BLaER1 (cell line): ENCODE measurements around the gene UFD1.

Source experiments
- H3K27ac ChIP-seq: shearing (Covaris generic); formaldehyde crosslinking; 2 replicates; pipeline ENCODE4 v1.8.1; 2022
- H3K27me3 ChIP-seq: shearing (Covaris generic); formaldehyde crosslinking; 2 replicates; pipeline ENCODE4 v1.8.1; 2022
- H3K36me3 ChIP-seq: shearing (Covaris generic); formaldehyde crosslinking; 2 replicates; pipeline ENCODE4 v1.8.1; 2022
- H3K4me1 ChIP-seq: shearing (Covaris generic); formaldehyde crosslinking; 2 replicates; pipeline ENCODE4 v1.8.1; 2022
- H3K4me2 ChIP-seq: shearing (Covaris generic); formaldehyde crosslinking; 2 replicates; pipeline ENCODE4 v1.8.1; 2022
- H3K4me3 ChIP-seq: shearing (Covaris generic); formaldehyde crosslinking; 2 replicates; pipeline ENCODE4 v1.8.1; 2022
- H3K9ac ChIP-seq: shearing (Covaris generic); formaldehyde crosslinking; 2 replicates; pipeline ENCODE4 v1.8.1; 2022
- H3K9me3 ChIP-seq: shearing (Covaris generic); formaldehyde crosslinking; 2 replicates; pipeline ENCODE4 v1.8.1; 2022
- H4K20me1 ChIP-seq: shearing (Covaris generic); formaldehyde crosslinking; 2 replicates; pipeline ENCODE4 v1.8.1; 2022
- Cebpa-rat ChIP-seq: shearing (Covaris generic); IDR thresholded peaks from 2 replicates; pipeline ENCODE4 v1.8.1; 2022

UFD1 gene

GRCh38 chr22:19517171-19517500 is 38.1 kb upstream of the UFD1 start:
- no peak overlapping the region for H3K4me3 ChIP-seq
- H3K27me3 ChIP-seq, result peaks cover 4% of the 10 kb centered on the region
- no peaks in the 10 kb centered on the region for H3K4me1 ChIP-seq
- no peaks in the 10 kb centered on the region for H3K9me3 ChIP-seq
- peaks cover 9% of the 10 kb centered on the region; the same call in 1 of the 2 replicates for H4K20me1 ChIP-seq
- no peak overlapping the region for H3K9ac ChIP-seq
- TF ChIP-seq Cebpa-rat, result no peak
- H3K4me2 ChIP-seq, result no peak overlapping the region
- peaks cover 100% of the 10 kb centered on the region for H3K36me3 ChIP-seq
- no peak overlapping the region for H3K27ac ChIP-seq

DNA sequence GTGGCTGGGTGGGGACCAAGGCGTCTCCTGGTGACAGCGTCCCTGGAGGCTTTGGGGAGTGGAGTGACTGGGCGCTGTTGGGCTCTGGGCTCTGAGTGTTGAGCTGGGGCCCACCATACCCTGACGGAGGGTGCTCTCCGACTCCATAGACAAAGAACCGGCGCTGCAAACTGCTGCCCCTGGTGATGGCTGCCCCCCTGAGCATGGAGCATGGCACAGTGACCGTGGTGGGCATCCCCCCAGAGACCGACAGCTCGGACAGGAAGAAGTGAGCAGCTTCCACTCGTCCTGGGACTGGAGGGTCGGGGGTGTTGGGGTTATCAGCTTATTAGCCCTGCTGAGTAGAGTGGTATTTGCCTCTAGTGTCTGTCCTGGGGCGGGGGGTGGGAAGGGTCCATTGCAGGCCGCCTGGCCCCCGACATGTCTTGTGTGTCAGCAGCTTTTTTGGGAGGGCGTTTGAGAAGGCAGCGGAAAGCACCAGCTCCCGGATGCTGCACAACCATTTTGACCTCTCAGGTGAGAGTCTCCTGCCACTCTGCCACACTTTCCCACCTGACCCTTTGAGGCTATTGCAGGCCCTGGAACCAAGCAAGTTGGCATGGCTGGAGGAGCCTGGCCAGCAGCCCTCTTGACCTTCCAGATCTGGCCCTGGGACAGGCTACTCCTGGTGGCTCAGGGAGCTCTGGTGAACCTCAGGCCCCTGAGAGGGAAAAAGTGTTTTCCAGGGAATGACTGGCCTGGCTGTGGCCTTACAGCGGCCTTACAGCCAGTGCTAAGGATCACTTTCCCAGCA is 37.6 kb upstream of the UFD1 start:
- no peak overlapping the region for H3K9ac ChIP-seq
- H3K4me2 ChIP-seq, result no peak overlapping the region
- H3K4me1 ChIP-seq, result no peaks in the 10 kb centered on the region
- no peaks in the 10 kb centered on the region for H3K9me3 ChIP-seq
- peaks cover 3% of the 10 kb centered on the region; the same call in 1 of the 2 replicates for H4K20me1 ChIP-seq
- no peaks in the 10 kb centered on the region for H3K27me3 ChIP-seq
- peaks cover 100% of the 10 kb centered on the region for H3K36me3 ChIP-seq
- no peak overlapping the region for H3K4me3 ChIP-seq
- no peak for TF ChIP-seq Cebpa-rat
- H3K27ac ChIP-seq, result no peak overlapping the region

GRCh38 chr22:19515654-19516377 is 36.8 kb upstream of the UFD1 start:
- Histone ChIP-seq H3K36me3 (peaks cover 100% of the 10 kb centered on the region), H3K27ac (no peak overlapping the region), H4K20me1 (no peaks in the 10 kb centered on the region), H3K4me1 (no peaks in the 10 kb centered on the region), H3K9ac (no peak overlapping the region), H3K4me2 (no peak overlapping the region), H3K27me3 (no peaks in the 10 kb centered on the region), H3K9me3 (no peaks in the 10 kb centered on the region), H3K4me3 (no peak overlapping the region)
- no peak for TF ChIP-seq Cebpa-rat

DNA sequence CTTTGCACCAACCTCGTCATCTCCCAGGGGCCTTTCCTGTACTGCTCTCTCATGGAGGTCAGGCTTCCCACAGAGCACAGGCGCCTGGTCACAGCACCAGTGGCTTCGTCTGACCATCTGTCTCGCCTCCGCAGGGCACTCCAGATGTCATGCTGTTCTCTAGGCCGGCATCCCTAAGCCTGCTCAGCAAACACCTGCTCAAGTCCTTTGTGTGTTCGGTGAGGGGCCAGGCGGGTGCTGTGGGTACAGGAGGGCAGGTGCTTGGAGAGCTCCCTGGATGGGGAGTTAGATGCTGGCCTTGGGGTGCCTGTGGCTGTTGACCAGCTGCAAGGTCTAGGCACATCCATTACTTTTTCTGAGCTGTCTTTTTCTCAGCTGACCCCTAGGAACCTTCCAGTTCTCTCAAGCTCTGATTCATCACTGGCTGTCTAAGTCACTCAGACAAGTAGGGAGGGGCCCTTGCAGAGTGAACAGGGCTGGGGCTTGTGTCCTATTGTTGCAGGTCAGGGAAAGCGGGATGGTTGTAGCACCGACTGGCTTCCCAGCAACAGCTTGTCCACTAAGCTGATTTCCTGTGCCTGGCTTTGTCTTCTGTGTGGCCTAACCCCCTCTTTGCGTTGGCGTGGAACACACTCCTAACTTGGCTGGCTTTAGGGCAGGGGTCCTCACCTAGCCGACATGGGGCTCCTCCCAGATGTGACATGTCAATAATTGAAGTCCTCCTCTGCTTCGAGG is 36.0 kb upstream of the UFD1 start:
- Histone ChIP-seq H3K4me1 (no peaks in the 10 kb centered on the region), H3K9ac (no peak overlapping the region), H3K36me3 (peaks cover 100% of the 10 kb centered on the region), H3K4me2 (no peak overlapping the region), H3K27ac (no peak overlapping the region), H3K27me3 (no peaks in the 10 kb centered on the region), H3K9me3 (no peaks in the 10 kb centered on the region), H3K4me3 (no peak overlapping the region), H4K20me1 (no peaks in the 10 kb centered on the region)
- no peak for TF ChIP-seq Cebpa-rat

DNA sequence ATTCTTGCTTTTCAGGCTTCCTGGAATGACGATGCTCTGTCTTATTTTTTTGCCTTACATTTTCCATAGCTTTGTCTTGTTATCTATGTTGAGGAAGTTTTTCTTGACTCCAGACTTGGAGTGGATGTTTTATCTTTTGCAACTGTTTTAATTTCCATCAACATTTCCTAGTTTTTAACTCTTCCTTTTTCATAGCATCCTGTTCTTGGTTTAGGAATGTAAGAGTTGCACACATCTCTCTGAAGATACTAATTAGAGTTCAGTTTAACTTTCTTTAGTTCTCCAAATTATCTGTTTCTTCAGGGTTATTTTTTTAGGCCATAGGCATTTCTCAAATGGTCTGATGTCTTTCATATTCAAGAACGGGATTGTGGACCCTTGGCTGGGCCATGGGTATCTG is 34.8 kb upstream of the UFD1 start:
- Histone ChIP-seq H3K36me3 (peaks cover 99% of the 10 kb centered on the region), H3K9me3 (no peaks in the 10 kb centered on the region), H3K27ac (no peak overlapping the region), H3K27me3 (no peaks in the 10 kb centered on the region), H3K4me3 (no peak overlapping the region), H3K9ac (no peak overlapping the region), H3K4me2 (no peak overlapping the region), H4K20me1 (no peaks in the 10 kb centered on the region), H3K4me1 (no peaks in the 10 kb centered on the region)
- TF ChIP-seq Cebpa-rat, result no peak

DNA sequence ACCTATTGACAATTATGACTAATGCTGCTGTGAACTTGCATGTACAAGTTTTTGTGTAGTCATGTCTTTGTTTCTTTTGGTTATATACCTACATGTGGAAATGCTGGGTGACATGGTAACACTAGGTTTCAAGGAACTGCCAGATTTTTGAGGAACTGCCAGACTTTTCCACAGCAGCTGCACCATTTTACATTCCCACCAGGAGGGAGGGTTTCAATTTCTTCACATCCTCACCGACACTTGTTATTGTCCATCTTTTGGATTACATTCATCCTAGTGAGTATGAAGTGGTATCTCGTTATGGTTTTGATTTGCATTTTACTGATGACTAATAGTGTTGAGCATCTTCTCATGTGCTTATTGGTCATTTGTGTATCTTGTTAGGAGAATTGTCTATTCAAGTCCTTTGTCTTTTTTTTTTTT is 31.9 kb upstream of the UFD1 start:
- Histone ChIP-seq H3K36me3 (peaks cover 98% of the 10 kb centered on the region), H3K4me2 (no peak overlapping the region), H3K27ac (no peak overlapping the region), H3K9me3 (no peaks in the 10 kb centered on the region), H4K20me1 (no peaks in the 10 kb centered on the region; the same call in 1 of the 2 replicates), H3K4me1 (peaks cover 5% of the 10 kb centered on the region), H3K4me3 (no peak overlapping the region), H3K27me3 (no peaks in the 10 kb centered on the region), H3K9ac (no peak overlapping the region)
- no peak for TF ChIP-seq Cebpa-rat

DNA sequence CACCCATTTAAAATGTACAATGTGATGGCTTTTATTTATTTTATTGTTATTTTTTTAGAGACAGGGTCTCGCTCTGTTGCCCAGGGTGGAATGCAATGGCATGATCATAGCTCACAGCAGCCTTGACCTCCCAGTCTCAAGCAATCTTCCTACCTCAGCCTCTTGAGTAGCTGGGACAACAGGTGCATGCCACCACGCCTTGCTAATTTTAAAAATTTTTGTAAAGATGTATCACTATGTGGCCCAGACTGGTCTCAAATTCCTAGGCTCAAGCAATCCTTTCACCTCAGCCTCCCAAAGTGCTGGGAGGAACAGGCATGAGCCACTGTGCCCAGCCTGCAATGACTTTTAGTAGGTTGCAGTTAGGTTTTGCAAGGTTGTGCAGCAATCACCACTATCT is 30.9 kb upstream of the UFD1 start:
- Histone ChIP-seq H3K36me3 (peaks cover 98% of the 10 kb centered on the region), H3K4me3 (no peak overlapping the region), H3K9me3 (no peaks in the 10 kb centered on the region), H3K27me3 (no peaks in the 10 kb centered on the region), H3K4me2 (no peak overlapping the region), H3K4me1 (peaks cover 15% of the 10 kb centered on the region), H3K9ac (no peak overlapping the region), H4K20me1 (no peaks in the 10 kb centered on the region; the same call in 1 of the 2 replicates), H3K27ac (no peak overlapping the region)
- TF ChIP-seq Cebpa-rat, result no peak

GRCh38 chr22:19509191-19509590 is 30.2 kb upstream of the UFD1 start:
- H3K27me3 ChIP-seq, result no peaks in the 10 kb centered on the region
- no peak overlapping the region for H3K27ac ChIP-seq
- H3K9me3 ChIP-seq, result no peaks in the 10 kb centered on the region
- peaks cover 19% of the 10 kb centered on the region for H3K4me1 ChIP-seq
- peaks cover 96% of the 10 kb centered on the region for H3K36me3 ChIP-seq
- no peak overlapping the region for H3K4me2 ChIP-seq
- H3K9ac ChIP-seq, result no peak overlapping the region
- H3K4me3 ChIP-seq, result no peak overlapping the region
- no peaks in the 10 kb centered on the region; the same call in 1 of the 2 replicates for H4K20me1 ChIP-seq
- no peak for TF ChIP-seq Cebpa-rat

DNA sequence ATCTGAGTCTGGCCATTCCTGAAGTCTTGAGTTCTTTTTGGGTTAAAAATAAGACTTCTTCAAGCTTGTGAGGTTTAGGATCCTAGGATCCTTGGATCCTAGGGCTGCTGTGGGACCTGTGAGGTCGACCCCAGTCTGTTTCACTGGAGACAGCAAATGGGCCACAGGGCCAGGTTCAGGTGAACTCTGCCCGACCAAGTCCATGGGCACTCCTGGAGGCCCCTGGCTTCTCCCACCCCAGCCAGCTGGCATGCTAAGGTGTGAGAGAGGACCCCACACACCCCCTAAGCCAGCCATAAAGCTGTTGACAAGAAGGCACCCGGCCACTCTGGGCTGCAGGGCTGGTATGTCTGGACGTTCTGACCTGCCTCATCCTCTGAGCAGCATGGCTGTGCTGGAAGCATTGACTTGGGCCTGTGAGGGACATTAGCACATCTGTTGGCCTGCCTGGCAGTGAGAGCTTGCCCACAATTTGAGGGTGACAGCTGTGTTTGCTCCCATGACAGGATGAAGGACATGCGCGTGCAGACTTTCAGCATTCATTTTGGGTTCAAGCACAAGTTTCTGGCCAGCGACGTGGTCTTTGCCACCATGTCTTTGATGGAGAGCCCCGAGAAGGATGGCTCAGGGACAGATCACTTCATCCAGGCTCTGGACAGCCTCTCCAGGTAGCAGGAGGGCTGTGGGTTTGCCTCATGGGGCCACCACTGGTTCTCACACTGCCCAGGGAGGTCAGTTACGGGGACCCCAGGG is 29.2 kb upstream of the UFD1 start:
- Histone ChIP-seq H3K4me3 (no peak overlapping the region), H3K27me3 (no peaks in the 10 kb centered on the region), H3K27ac (no peak overlapping the region), H4K20me1 (no peaks in the 10 kb centered on the region; the same call in 1 of the 2 replicates), H3K4me1 (peaks cover 19% of the 10 kb centered on the region), H3K36me3 (peaks cover 96% of the 10 kb centered on the region), H3K9me3 (no peaks in the 10 kb centered on the region), H3K4me2 (no peak overlapping the region), H3K9ac (no peak overlapping the region)
- no peak for TF ChIP-seq Cebpa-rat
